ENCODE data around the gene MAN1B1. TPM values are rescaled to one million over a fixed set of nuclear protein-coding genes. Genes with fewer than 3 reads are reported as not detected.

The MAN1B1 gene
- total RNA-seq, 3 donors from 2014 or later (not counting 1 experiment from before 2014, with no cell fraction given): 75.1 to 99.4 (median 80.4) TPM

DNA sequence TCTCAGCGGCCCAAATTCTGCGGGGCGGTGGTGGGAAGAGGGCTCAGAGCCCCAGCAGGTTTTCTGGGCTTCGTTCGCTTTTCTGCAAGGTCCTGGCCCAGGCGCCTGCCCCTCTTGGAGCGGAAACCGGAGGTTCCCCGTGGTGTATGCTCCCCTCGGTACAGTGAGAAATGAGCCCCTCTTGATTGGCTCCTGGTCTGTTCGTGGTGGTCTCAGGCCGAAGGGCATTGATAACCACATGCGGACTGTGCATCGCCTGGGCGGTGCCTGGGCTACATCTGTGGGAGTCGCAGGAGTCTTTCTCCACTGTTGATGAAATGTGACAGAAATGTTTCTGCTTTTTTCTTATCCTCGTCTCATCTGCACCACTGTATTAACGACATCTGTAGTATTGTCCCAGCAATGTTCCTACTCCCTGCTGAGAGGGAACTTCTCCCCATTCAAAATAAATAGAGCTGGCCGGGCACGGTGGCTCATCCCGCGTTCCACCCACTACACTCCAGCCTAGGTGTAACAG lies 682 bp downstream of the MAN1B1 start:
- peak overlapping the region; percentile 57 for H3K4me3 ChIP-seq (ENCODE audit: low read length)
- TF ChIP-seq, protein P1, sequence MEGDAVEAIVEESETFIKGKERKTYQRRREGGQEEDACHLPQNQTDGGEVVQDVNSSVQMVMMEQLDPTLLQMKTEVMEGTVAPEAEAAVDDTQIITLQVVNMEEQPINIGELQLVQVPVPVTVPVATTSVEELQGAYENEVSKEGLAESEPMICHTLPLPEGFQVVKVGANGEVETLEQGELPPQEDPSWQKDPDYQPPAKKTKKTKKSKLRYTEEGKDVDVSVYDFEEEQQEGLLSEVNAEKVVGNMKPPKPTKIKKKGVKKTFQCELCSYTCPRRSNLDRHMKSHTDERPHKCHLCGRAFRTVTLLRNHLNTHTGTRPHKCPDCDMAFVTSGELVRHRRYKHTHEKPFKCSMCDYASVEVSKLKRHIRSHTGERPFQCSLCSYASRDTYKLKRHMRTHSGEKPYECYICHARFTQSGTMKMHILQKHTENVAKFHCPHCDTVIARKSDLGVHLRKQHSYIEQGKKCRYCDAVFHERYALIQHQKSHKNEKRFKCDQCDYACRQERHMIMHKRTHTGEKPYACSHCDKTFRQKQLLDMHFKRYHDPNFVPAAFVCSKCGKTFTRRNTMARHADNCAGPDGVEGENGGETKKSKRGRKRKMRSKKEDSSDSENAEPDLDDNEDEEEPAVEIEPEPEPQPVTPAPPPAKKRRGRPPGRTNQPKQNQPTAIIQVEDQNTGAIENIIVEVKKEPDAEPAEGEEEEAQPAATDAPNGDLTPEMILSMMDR (IDR thresholded peaks at IDR 0.05): no peak
- no peaks in the 10 kb centered on the region for H3K27me3 ChIP-seq (ENCODE audit: control insufficient read depth, insufficient read depth, low read length)
- Mint-ChIP-seq H3K27me3 (ENCODE audit: low read depth in 2 of 2) (no peaks in the 10 kb centered on the region), H3K4me1 (peaks cover 15 to 29% of the 10 kb centered on the region in 2 donors), H3K27ac (peak overlapping the region; percentile 75 to 96), H3K9me3 (no peaks in the 10 kb centered on the region), H3K36me3 (no peaks in the 10 kb centered on the region), H3K4me3 (peak overlapping the region; percentile 78)
- peaks cover 9% of the 10 kb centered on the region for H3K36me3 ChIP-seq (ENCODE audit: control insufficient read depth, insufficient read depth, low read length)
- H3K9me3 ChIP-seq (ENCODE audit: control insufficient read depth, insufficient read depth, low read length): no peaks in the 10 kb centered on the region
- H3K27ac ChIP-seq (ENCODE audit: low read length): peak overlapping the region; percentile 81
- DNase-seq (no peak), ATAC-seq (no peak)
- intact Hi-C loops (cut with micrococcal nuclease): no loop called here
- H3K4me1 ChIP-seq (ENCODE audit: control insufficient read depth, insufficient read depth, low read length): peaks cover 18% of the 10 kb centered on the region
- WGBS (ENCODE audit: insufficient coverage): 13% methylated on average over 22 of the region's 22 CpGs

DNA sequence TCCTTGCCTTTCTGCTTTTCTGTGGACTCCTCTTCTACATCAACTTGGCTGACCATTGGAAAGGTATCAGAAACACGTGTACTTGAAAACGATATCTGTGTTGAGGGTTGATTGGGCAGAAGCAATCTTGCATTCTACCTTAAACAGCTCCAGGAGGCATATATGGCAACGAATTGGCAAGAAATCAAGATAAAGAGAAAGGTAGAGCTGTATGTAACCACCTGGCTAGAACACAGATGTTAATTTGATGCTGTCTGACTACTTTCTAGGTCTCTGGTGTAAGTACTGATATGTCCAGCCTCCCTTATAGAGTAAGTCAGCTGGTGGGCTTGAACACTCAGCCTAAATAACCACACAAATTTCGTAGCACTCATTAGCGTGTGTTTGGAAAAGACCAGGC lies 1.3 kb downstream of the MAN1B1 start:
- no peak overlapping the region for H3K27ac ChIP-seq (ENCODE audit: low read length)
- peaks cover 18% of the 10 kb centered on the region for H3K4me1 ChIP-seq (ENCODE audit: control insufficient read depth, insufficient read depth, low read length)
- no peak overlapping the region for H3K4me3 ChIP-seq (ENCODE audit: low read length)
- H3K36me3 ChIP-seq (ENCODE audit: control insufficient read depth, insufficient read depth, low read length): peaks cover 14% of the 10 kb centered on the region
- no peaks in the 10 kb centered on the region for H3K27me3 ChIP-seq (ENCODE audit: control insufficient read depth, insufficient read depth, low read length)
- 94% methylated on average over 5 of the region's 5 CpGs for WGBS (ENCODE audit: insufficient coverage)
- H3K4me1 Mint-ChIP-seq: peaks cover 15 to 29% of the 10 kb centered on the region in 2 donors
- H3K4me3 Mint-ChIP-seq: peak overlapping the region; percentile 78
- intact Hi-C loops (cut with micrococcal nuclease): no loop called here
- H3K9me3 ChIP-seq (ENCODE audit: control insufficient read depth, insufficient read depth, low read length): no peaks in the 10 kb centered on the region
- H3K36me3 Mint-ChIP-seq: no peaks in the 10 kb centered on the region
- no peaks in the 10 kb centered on the region for H3K27me3 Mint-ChIP-seq (ENCODE audit: low read depth in 2 of 2)
- DNase-seq: no peak
- H3K27ac Mint-ChIP-seq: peak overlapping the region; percentile 75 to 96
- TF ChIP-seq, protein P1 (IDR thresholded peaks at IDR 0.05): no peak
- no peaks in the 10 kb centered on the region for H3K9me3 Mint-ChIP-seq
- ATAC-seq: no peak

GRCh38 chr9:137089232-137089947 lies 2.6 kb downstream of the MAN1B1 start:
- Mint-ChIP-seq H3K27ac (peak overlapping the region; percentile 21 to 76), H3K4me1 (peaks cover 15 to 29% of the 10 kb centered on the region in 2 donors), H3K4me3 (no peak overlapping the region), H3K27me3 (ENCODE audit: low read depth in 2 of 2) (no peaks in the 10 kb centered on the region), H3K36me3 (no peaks in the 10 kb centered on the region), H3K9me3 (no peaks in the 10 kb centered on the region)
- Histone ChIP-seq H3K4me3 (ENCODE audit: low read length) (no peak overlapping the region), H3K4me1 (ENCODE audit: control insufficient read depth, insufficient read depth, low read length) (peaks cover 18% of the 10 kb centered on the region), H3K27me3 (ENCODE audit: control insufficient read depth, insufficient read depth, low read length) (no peaks in the 10 kb centered on the region), H3K27ac (ENCODE audit: low read length) (no peak overlapping the region), H3K36me3 (ENCODE audit: control insufficient read depth, insufficient read depth, low read length) (peaks cover 16% of the 10 kb centered on the region), H3K9me3 (ENCODE audit: control insufficient read depth, insufficient read depth, low read length) (no peaks in the 10 kb centered on the region)
- DNase-seq (no peak), ATAC-seq (no peak)
- TF ChIP-seq, protein P1 (IDR thresholded peaks at IDR 0.05): no peak
- 91% methylated on average over 11 of the region's 11 CpGs for WGBS (ENCODE audit: insufficient coverage)
- intact Hi-C loops (cut with micrococcal nuclease): no loop called here

Data from natural killer cell (primary cell).